ENCODE measurements around the gene NINL. TPM values are rescaled to one million over a fixed set of nuclear protein-coding genes. Genes with fewer than 3 reads are reported as not detected.

Gene NINL
- polyA plus RNA-seq, 3 donors: 41.8 to 60.2 (median 57.6) TPM

GRCh38 chr20:25460566-25461280, 124.6 kb downstream of the NINL start:
- DNase-seq (ENCODE audit: extremely low read depth in 1 of 11, low read depth in 9 of 11, low spot score in 4 of 11): no peak

GRCh38 chr20:25459916-25460535, 125.3 kb downstream of the NINL start:
- no peak for DNase-seq (ENCODE audit: extremely low read depth in 1 of 11, low read depth in 9 of 11, low spot score in 4 of 11)

- no peak for DNase-seq (ENCODE audit: extremely low read depth in 1 of 11, low read depth in 9 of 11, low spot score in 4 of 11)
These were observed 126.1 kb downstream of the NINL start for GRCh38 chr20:25459111-25459830.

- DNase-seq (ENCODE audit: extremely low read depth in 1 of 11, low read depth in 9 of 11, low spot score in 4 of 11): no peak
These were observed 127.2 kb downstream of the NINL start for GRCh38 chr20:25457886-25458680.

GRCh38 chr20:25454153-25454900, 131.0 kb downstream of the NINL start:
- DNase-seq (ENCODE audit: extremely low read depth in 1 of 11, low read depth in 9 of 11, low spot score in 4 of 11): no peak

- no peak for DNase-seq (ENCODE audit: extremely low read depth in 1 of 11, low read depth in 9 of 11, low spot score in 4 of 11)
These were observed 132.1 kb downstream of the NINL start for GRCh38 chr20:25453035-25453810.

- DNase-seq (ENCODE audit: extremely low read depth in 1 of 11, low read depth in 9 of 11, low spot score in 4 of 11): no peak
These were observed 133.0 kb downstream of the NINL start for GRCh38 chr20:25452333-25452732.

- no peak for DNase-seq (ENCODE audit: extremely low read depth in 1 of 11, low read depth in 9 of 11, low spot score in 4 of 11)
These were observed 137.7 kb downstream of the NINL start for GRCh38 chr20:25447671-25448070.

GRCh38 chr20:25444556-25444955, 140.8 kb downstream of the NINL start:
- no peak for DNase-seq (ENCODE audit: extremely low read depth in 1 of 11, low read depth in 9 of 11, low spot score in 4 of 11)

- no peak for DNase-seq (ENCODE audit: extremely low read depth in 1 of 11, low read depth in 9 of 11, low spot score in 4 of 11)
These were observed 146.0 kb downstream of the NINL start for GRCh38 chr20:25439328-25439727.

GRCh38 chr20:25437153-25437581, 148.2 kb downstream of the NINL start:
- peak in 1 of 11 donors; percentile 5 for DNase-seq (ENCODE audit: extremely low read depth in 1 of 11, low read depth in 9 of 11, low spot score in 4 of 11)

- DNase-seq (ENCODE audit: extremely low read depth in 1 of 11, low read depth in 9 of 11, low spot score in 4 of 11): no peak
These were observed 160.8 kb downstream of the NINL start for GRCh38 chr20:25424536-25424935.

- DNase-seq (ENCODE audit: extremely low read depth in 1 of 11, low read depth in 9 of 11, low spot score in 4 of 11): no peak
These were observed 163.3 kb downstream of the NINL start for GRCh38 chr20:25422032-25422431.

- DNase-seq (ENCODE audit: extremely low read depth in 1 of 11, low read depth in 9 of 11, low spot score in 4 of 11): no peak
These were observed 164.2 kb downstream of the NINL start for GRCh38 chr20:25421102-25421501.

- no peak for DNase-seq (ENCODE audit: extremely low read depth in 1 of 11, low read depth in 9 of 11, low spot score in 4 of 11)
These were observed 166.6 kb downstream of the NINL start for GRCh38 chr20:25418776-25419175.

- no peak for DNase-seq (ENCODE audit: extremely low read depth in 1 of 11, low read depth in 9 of 11, low spot score in 4 of 11)
These were observed 176.4 kb downstream of the NINL start for GRCh38 chr20:25408890-25409289.

GRCh38 chr20:25408170-25408547, 177.2 kb downstream of the NINL start:
- no peak for DNase-seq (ENCODE audit: extremely low read depth in 1 of 11, low read depth in 9 of 11, low spot score in 4 of 11)

All from renal cortex interstitium (tissue), 11 donors.